ENCODE results near the gene GPALPP1.

- TF ChIP-seq CTCF (IDR thresholded peaks at IDR 0.05) (no peak), EZH2 (IDR thresholded peaks at IDR 0.05) (no peak), EZH2phosphoT487 (IDR thresholded peaks at IDR 0.05) (no peak)
These were observed 60.1 kb downstream of the GPALPP1 start for GRCh38 chr13:45049478-45049877.
